ENCODE results near the gene OSBPL9. TPM values are rescaled to one million over a fixed set of nuclear protein-coding genes. Genes with fewer than 3 reads are reported as not detected.

Gene OSBPL9
- total RNA-seq, result 10 to 100 TPM; 60.0 to 60.8 TPM

GRCh38 chr1:51616903-51617708 is at the start of gene OSBPL9:
OSBPL9 (plus strand) TSS chr1:51617092; CDS start chr1:51617111, 19 bp downstream.
- H3K27ac ChIP-seq, result peak within 1 kb of the TSS; percentile 93 to 95
- no peaks in the 10 kb centered on the region for H3K27me3 ChIP-seq
- H3K36me3 ChIP-seq, result no peaks in the 10 kb centered on the region
- H3K4me1 ChIP-seq, result peaks cover 0 to 64% of the 10 kb centered on the region in 2 donors
- DNase-seq (ENCODE audit: low spot score), result peak; percentile 93
- TF ChIP-seq CTCF (IDR thresholded peaks at IDR 0.05), result no peak
- no peaks in the 10 kb centered on the region for H3K9me3 ChIP-seq
- peak within 1 kb of the TSS; percentile 81 to 86 for H3K4me3 ChIP-seq

DNA sequence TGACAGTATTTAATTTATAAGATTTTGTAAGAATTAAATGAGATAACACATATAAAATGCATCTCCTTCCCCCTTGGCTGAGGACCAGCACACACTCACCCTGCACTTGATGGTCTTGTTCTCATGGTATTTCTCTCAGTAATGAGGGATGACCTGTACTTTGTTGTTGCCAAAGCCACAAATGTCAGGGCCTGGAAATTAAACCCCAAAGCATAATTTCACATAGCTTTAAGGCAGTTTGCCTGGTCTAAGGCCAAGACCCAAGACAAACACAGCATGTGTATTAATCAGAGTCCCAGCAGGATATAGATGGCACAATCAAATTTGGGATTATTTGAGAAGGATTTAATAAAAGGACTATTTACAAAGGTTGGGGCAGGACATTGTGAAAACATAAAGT is 49.2 kb upstream of the OSBPL9 start:
- DNase-seq (ENCODE audit: low spot score), result no peak
- peak overlapping the region in 1 of 2 donors; percentile 46 for H3K27ac ChIP-seq
- TF ChIP-seq CTCF (IDR thresholded peaks at IDR 0.05), result no peak

DNA sequence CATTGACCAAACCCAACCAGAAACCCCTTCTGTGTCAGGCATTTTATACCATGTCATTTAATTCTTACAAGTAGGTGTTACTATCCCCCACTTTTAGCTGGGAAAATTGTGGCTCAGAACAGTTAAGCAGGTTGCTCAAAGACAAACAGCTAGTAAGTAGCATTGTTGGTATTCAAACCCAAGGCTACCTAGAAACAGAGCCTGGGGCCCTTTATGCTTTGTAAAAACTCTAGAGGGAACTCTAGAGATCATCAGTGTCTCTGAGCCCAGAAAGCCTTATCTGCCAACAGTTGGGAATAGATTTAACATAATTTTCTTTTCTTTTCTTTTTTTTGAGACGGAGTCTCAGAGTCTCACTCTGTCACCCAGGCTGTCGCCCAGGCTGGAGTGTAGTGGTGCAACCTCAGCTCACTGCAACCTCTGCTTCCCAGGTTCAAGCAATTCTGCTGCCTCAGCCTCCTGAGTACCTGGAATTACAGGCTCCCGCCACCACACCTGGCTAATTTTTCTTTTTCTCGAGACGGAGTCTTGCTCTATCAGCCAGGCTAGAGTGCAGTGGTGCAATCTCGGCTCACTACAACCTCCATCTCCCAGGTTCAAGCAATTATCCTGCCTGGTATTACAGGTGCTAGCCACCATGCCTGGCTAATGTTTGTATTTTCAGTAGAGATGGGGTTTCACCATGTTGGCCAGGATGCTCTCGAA is 48.5 kb upstream of the OSBPL9 start:
- H3K27ac ChIP-seq, result peak overlapping the region in 1 of 2 donors; percentile 46
- H3K36me3 ChIP-seq, result no peaks in the 10 kb centered on the region
- no peak for TF ChIP-seq CTCF (IDR thresholded peaks at IDR 0.05)
- H3K4me1 ChIP-seq, result peaks cover 0 to 43% of the 10 kb centered on the region in 2 donors
- H3K27me3 ChIP-seq, result no peaks in the 10 kb centered on the region
- no peak overlapping the region for H3K4me3 ChIP-seq
- no peaks in the 10 kb centered on the region for H3K9me3 ChIP-seq
- DNase-seq (ENCODE audit: low spot score), result no peak

More for the DNA sequence above, 49.2 kb upstream of the OSBPL9 start:
- peaks cover 0 to 43% of the 10 kb centered on the region in 2 donors for H3K4me1 ChIP-seq
- H3K9me3 ChIP-seq, result no peaks in the 10 kb centered on the region
- H3K36me3 ChIP-seq, result no peaks in the 10 kb centered on the region
- H3K27me3 ChIP-seq, result no peaks in the 10 kb centered on the region
- no peak overlapping the region for H3K4me3 ChIP-seq

- no peak overlapping the region for H3K4me3 ChIP-seq
- peak in 1 of 2 donors; percentile 45 for TF ChIP-seq CTCF (IDR thresholded peaks at IDR 0.05)
- DNase-seq (ENCODE audit: low spot score), result no peak
- H3K4me1 ChIP-seq, result peaks cover 0 to 43% of the 10 kb centered on the region in 2 donors
- H3K36me3 ChIP-seq, result no peaks in the 10 kb centered on the region
- no peaks in the 10 kb centered on the region for H3K9me3 ChIP-seq
- H3K27ac ChIP-seq, result peak overlapping the region in 1 of 2 donors; percentile 56
- no peaks in the 10 kb centered on the region for H3K27me3 ChIP-seq
These were observed 47.4 kb upstream of the OSBPL9 start for GRCh38 chr1:51569284-51570062.

DNA sequence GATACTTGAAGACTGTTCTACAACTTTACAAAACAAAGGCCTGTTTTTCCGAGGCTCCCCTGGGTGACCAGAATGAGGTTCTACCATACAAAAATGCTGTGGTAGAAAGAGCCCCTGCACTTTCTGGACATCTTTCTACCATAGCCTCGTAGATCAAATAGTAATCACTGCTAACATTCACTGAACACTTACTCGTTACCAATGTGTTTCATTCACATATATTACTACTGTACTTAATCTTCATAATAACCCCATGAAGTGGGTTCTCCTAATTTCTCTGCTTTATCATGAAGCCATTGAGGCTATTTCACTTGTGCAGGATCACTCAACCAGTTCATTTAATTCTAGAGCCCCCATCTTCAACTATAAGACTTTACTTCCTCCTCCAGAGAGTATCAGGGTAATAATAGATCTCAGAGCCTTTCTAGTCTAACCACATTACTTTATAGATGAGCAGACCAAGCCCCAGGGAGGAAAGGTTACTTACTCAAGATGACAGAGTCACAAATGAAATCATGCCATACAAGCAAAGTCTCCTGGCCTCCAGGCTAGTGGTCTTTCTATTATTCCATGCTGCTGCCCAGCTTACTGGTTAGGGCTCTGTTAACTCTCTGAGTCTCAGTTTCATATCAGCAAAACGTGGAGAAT is 46.7 kb upstream of the OSBPL9 start:
- Histone ChIP-seq H3K27ac (peak overlapping the region in 1 of 2 donors; percentile 56), H3K27me3 (no peaks in the 10 kb centered on the region), H3K9me3 (no peaks in the 10 kb centered on the region), H3K36me3 (no peaks in the 10 kb centered on the region), H3K4me1 (peaks cover 0 to 48% of the 10 kb centered on the region in 2 donors), H3K4me3 (no peak overlapping the region)
- DNase-seq (ENCODE audit: low spot score), result no peak
- no peak for TF ChIP-seq CTCF (IDR thresholded peaks at IDR 0.05)
